Tibial nerve (tissue), 3 donors: ENCODE data around the gene DHRS7C.

Source experiments
- POLR2A ChIP-seq, 2 donors: fragments of 450-650 bp; IDR thresholded peaks; one replicate each; pipeline ENCODE4 v1.6.1; 2017; ENCODE audit warnings: antibody characterized with exemption in 2 of 2, mild to moderate bottlenecking in 2 of 2, moderate library complexity in 2 of 2
- TF ChIP-seq, protein P1 (sequence below), 5 experiments: fragments of 200-600 bp in 3 of 5; fragments of 450-650 bp in 2 of 5; sonication (generic) in 3 of 5; IDR thresholded peaks; one replicate each; pipeline ENCODE4 v1.5.1; 2016 to 2019; ENCODE audit warnings: antibody characterized with exemption in 5 of 5, mild to moderate bottlenecking in 3 of 5, moderate library complexity in 2 of 5

DNA sequence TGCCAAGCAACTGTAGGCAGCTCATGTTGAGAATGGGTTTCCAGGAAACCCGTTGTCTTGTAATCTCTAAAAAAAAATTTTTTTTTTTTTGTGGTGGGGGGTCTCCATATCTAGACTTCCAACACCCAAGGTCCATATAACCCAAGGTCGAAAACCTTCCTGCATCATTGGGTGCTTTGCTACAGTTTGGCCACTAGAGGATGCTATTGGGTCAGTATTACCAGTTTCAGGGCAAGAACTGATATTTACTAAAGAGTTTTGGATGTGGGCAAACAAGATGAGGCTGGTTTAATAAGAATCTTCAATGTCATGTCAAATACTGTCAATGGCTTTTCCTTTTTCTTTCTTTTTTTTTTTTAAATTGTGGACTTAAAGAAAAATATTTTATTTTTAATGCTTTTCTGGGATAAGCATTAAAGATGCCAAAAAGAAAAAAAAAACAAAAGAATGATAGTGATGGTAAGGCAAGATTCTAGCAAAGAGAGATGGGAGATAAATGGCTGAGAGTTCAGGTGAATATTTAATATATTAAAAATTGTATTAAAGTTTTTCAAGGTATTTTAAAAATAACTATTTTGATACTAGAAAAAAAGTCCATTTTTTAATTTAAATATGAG is 62.2 kb downstream of the DHRS7C start:
- no peak for TF ChIP-seq POLR2A (IDR thresholded peaks at IDR 0.05)
- TF ChIP-seq, protein P1, sequence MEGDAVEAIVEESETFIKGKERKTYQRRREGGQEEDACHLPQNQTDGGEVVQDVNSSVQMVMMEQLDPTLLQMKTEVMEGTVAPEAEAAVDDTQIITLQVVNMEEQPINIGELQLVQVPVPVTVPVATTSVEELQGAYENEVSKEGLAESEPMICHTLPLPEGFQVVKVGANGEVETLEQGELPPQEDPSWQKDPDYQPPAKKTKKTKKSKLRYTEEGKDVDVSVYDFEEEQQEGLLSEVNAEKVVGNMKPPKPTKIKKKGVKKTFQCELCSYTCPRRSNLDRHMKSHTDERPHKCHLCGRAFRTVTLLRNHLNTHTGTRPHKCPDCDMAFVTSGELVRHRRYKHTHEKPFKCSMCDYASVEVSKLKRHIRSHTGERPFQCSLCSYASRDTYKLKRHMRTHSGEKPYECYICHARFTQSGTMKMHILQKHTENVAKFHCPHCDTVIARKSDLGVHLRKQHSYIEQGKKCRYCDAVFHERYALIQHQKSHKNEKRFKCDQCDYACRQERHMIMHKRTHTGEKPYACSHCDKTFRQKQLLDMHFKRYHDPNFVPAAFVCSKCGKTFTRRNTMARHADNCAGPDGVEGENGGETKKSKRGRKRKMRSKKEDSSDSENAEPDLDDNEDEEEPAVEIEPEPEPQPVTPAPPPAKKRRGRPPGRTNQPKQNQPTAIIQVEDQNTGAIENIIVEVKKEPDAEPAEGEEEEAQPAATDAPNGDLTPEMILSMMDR (IDR thresholded peaks at IDR 0.05): peak; percentile 80 to 90 (median 81)
